Femur (tissue), 1 donor: ENCODE results near the gene DCUN1D3.
"Not testable (repeated sequence)": the region's sequence is repeated elsewhere in the genome, so short reads cannot be mapped to it uniquely, and the experiment has no call there.

Source experiments
- DNase-seq: peaks from one replicate; pipeline ENCODE4 v3.0.0-alpha.2; 2017

The DCUN1D3 gene

GRCh38 chr16:20860995-20861394 lies 39.2 kb downstream of the DCUN1D3 start:
- not testable (repeated sequence) for DNase-seq

DNA sequence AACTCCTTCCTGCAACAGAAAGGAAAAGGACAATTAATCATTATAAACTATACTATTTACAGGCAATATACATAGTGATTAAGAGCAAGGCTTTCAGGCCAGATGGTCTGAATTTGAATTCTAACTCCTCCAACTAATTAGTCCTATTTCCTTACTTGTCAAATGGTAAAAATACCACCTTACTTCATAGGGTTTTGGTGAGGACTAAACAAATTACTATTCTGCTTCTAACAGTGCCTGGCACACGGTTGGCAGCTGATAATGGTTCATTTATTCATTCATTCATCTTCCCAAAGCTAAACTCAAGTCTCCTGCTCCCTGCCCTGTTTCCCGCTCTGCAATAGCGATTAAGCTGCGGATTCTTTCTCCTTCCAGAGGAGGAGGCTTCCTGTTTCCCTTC lies 39.8 kb downstream of the DCUN1D3 start:
- no peak for DNase-seq

DNA sequence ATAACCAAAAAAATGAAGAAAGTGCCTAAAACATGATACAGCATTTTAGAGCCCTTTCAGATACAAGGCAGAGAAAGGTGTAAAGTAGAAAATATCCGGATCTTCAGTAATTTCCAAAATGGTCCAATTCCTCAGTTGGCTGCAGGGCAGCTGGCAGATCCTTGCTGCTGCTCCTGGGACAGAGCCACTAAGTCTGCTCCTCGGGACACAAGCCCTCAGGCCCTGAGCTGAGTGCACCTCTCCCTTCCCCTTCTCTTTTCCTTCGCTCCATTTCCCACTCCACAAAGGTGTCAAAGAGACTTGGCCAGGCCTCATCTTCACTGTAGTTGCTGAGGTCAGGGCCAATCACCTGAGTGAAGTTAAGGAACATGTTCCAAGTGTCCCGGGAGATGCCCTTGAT lies 40.5 kb downstream of the DCUN1D3 start:
- DNase-seq, result no peak

DNA sequence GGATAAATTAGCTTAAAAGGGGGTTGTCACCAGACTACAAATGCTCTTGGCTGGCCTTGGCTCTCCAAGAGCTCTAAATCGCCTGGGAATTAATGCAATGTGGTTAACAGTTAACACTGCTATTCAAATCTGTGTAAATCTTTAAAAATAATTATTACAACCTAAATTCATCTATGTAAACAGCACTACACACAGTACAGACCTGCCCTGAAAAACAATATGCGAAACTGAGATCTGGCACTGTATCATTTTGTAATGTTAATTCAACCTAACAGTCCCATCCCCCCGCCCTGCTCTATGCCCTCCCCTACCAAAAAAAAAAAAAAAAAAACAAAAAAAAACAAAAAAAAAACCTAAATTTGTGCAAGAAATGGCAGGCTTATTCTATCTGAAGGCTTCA lies 40.9 kb downstream of the DCUN1D3 start:
- DNase-seq, result no peak

- DNase-seq, result no peak
Observed at GRCh38 chr16:20857281-20857680, 42.9 kb downstream of the DCUN1D3 start.

DNA sequence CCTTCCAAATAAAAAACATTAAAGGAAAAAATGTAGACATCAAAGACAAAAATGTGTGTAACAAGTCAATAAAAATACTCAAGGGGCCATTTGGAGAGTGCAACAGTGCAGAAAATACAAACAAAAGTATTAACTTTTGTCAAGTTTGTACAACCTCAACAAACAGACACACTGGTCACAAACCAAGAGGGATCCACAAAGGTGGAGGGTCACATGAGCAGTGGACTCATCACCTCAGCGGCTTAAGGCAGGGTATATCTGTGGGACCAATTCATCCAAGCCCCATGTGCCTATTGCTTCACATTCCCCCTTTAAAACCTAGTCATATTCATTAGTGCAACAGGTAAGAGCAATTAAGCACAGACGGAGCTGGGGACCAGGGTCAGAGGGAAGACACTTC lies 45.2 kb downstream of the DCUN1D3 start:
- DNase-seq, result no peak

- DNase-seq, result no peak
Observed at GRCh38 chr16:20853981-20854620, 46.1 kb downstream of the DCUN1D3 start.

DNA sequence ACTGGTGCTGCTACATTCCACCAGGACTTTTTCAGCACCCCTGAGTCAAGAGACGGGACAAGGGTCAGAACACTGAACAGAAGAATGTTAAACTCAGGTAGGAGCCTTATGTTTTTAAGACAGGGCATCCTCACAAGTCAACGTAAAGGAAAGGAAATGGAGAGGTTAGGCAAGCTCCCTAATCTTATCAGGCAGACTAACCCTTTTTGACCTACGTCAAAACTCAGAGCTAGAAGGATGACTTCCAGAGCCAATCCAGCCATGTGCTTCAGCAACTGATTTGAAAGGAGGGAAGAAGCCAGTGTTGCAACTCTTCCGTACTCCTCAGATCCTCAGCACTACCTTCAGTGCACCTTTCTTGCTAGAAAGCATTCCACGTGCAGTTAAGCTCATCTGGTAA lies 47.0 kb downstream of the DCUN1D3 start:
- no peak for DNase-seq

DNA sequence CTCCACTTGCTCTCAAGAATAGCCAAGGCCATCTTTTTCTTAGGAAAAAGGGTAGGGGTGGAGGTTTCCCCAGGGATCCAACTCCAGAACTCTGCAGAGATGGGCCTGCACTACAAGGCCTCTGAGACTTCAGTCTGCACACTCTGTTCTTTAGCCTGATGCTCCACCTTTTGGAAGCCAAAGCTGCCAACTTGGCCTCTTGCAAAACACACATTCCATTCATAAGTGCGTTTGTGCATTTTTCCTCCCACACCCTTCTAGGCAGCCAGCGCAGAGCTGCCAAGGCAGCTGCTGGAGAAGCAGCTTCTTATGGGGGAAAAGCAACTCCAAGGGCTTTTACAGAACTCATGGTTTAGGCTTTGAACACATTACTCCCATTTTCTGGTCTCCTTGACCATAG lies 48.6 kb downstream of the DCUN1D3 start:
- DNase-seq, result peak; percentile 89

DNA sequence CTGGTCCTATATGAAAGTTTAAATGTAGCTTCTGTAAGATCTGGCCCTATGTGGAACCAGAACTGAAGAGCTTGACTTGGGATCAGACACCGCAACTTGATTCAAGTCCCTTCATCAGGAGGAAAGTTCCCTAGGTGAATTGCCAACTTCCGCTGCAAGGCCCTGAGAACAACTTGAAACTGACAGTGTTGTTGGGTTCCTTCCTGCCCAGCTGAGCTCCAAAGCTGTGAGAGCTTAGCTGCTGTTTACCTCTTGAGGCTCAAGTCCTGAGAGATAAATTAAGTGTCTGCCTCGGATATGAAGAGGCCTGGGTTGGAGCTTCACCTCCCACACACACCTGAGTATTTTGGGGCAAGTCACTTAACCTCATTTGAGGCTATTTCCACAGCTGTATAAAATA lies 49.2 kb downstream of the DCUN1D3 start:
- DNase-seq, result no peak

DNA sequence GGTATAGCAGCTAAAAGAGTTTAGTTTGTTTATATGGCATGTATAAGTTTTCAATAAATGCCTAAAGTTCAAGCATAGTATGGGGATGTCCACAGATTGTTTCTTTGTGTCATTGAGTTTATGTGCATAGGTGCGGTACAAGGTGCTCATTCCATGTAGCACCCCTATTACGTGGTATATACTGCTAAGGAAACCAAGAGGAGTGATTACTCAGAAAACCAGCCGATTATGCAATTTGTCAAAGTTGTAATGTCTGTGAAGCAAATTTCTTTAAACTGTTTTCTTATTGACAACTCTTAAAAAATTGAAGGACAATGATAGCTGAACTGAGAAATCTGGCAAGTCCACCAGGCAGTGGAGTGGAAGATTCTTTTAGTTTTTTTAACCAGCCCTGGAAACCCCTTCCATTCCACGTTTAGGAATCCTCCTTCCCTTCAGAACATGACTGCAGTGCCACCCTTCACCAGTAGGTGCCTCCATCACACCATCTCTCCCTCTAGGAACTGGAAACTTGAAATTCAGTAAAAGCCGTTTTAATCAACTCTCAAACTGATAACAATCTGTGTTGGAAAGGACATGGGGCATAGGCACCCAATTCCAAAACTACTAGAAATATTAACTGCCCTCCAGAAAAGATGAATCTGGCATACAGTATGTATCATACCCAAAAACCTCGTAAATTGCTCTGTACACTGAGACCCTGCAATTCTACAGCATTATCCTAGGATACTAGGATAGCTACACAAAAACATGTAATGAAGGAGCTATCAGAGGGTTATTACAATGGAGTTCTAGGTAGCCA lies 50.4 kb downstream of the DCUN1D3 start:
- DNase-seq, result peak; percentile 81

DNA sequence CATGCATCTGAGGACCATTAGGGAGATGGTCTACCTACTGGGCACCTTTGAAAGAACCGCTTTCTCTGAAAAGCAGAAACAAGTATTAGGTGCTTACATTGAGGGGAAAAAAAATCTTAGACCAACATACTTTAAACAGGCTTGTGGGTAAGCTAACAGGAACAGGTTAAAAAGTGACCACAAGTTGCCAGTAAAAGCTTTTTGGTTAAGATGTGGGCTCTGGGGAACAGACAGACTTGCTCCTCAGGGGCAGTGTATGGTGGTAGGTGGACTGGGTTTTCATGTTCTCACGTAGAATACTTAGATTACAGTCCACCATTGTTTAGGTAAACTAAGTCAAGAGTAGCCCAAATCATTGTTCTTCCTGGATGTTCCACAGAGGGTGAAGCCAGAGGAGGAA lies 52.6 kb downstream of the DCUN1D3 start:
- no peak for DNase-seq

DNA sequence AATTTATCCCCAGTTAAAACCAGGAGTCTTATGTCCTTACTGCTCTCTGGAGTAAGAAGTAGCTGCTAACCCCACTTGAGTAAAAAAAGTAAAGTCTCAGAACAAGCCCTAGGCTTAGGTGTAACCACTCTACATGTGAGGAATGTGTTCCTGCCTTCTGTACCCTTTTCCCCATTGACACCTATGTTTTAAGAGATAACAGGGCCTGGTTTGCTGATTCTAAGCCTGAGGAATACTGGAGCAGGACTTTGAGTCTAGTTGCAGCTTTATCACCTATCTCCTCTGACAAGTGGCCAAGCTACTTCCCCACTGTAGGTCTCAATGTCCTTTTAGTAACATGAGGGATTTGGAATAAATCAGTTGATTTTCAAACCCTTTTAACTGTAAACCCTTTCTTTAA lies 53.6 kb downstream of the DCUN1D3 start:
- no peak for DNase-seq

- no peak for DNase-seq
Observed at GRCh38 chr16:20846030-20846429, 54.1 kb downstream of the DCUN1D3 start.

DNA sequence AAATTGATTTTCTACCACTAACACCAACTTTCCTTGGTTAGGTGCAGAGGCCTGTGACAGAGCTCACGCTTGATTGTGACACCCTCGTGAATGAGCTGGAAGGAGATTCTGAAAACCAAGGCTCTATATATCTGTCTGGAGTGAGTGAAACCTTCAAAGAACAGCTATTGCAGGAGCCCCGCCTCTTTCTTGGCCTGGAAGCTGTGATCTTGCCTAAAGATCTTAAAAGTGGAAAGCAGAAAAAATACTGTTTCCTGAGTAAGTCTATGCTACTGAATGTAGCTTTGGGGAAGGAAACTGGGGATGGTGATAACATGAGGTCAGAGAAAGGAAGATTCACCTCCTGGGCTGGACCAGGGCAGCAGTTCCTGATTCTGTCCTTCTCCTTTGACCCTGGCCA lies 55.6 kb downstream of the DCUN1D3 start:
- no peak for DNase-seq

GRCh38 chr16:20844054-20844453 lies 56.1 kb downstream of the DCUN1D3 start:
- no peak for DNase-seq

- DNase-seq, result no peak
Observed at GRCh38 chr16:20839504-20839903, 60.7 kb downstream of the DCUN1D3 start.

- DNase-seq, result no peak
Observed at GRCh38 chr16:20838240-20838639, 61.9 kb downstream of the DCUN1D3 start.

GRCh38 chr16:20833086-20833485 lies 67.1 kb downstream of the DCUN1D3 start:
- DNase-seq, result no peak

DNA sequence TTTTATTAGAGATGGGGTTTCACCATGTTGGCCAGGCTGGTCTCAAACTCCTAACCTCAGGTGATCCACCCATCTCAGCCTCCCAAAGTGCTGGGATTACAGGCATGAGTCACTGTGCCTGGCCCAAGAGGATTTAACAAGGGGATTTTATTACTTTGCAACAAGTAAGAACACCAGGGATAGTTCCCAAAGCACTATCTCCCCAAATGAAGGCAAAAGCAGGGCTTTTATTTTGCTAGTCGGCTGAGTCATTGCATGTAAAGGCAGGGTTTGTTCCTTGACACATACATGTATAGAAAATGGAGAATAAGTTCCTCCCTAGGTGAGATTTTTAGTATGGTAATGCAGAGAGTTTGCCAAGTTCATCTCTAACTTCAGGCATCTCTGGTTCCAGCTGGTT lies 69.8 kb downstream of the DCUN1D3 start:
- DNase-seq, result no peak

DNA sequence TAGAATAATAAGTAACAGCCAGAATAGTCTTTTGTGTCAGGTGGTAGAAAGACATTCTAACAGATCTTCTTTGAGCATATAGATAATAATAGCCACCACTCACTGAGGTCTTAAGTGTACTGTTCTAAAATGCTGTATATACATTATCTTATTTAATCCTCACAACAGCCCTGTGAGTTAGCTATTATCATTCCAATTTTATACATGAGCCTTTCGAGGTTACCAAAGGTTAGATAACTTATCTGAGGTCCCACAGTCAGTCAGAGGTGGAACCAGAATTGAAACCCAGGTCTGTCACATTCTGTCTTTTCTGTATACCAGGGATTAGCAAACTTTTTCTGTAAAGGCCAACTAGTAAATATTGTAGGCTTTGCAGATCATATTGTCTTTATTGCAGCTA lies 70.6 kb downstream of the DCUN1D3 start:
- no peak for DNase-seq

GRCh38 chr16:20826039-20826566 lies 74.1 kb downstream of the DCUN1D3 start:
- DNase-seq, result no peak

- DNase-seq, result no peak
Observed at GRCh38 chr16:20822521-20823325, 77.4 kb downstream of the DCUN1D3 start.

DNA sequence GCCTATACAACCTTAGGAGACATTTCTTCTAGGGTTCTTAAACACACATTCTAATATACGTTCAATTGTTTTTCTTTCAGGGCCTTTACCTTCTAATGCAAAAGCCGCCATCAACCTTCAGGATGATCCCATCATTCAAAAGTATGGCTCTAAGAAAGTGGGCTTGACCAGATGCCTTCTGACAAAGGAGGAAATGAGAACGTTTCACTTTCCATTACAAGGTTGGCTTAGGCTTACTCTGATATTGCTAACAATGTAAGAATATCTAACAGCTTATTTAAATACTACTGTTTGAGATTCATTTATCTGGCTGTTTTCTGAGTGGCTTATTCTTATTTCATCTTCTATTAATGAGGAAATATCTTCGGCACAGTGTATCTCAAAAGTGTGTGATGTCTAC lies 78.5 kb downstream of the DCUN1D3 start:
- no peak for DNase-seq
